GM23338 (cell line): ENCODE results near the gene EXOSC5. TPM values are rescaled to one million over a fixed set of nuclear protein-coding genes. Genes with fewer than 3 reads are reported as not detected.

ENCODE experiments used
- polyA plus RNA-seq: library from polyadenylated mRNA; unstranded; fragments of >200 nt; fragmentation: Nextera tagmentation; extraction: Ambion mirVana; gene quantifications from 2 replicates; pipeline ENCODE4 v1.2.1, GENCODE V29; 2016
- small RNA-seq: library from RNA; depleted of rRNA; stranded (forward); fragments of <200 nt; gene quantifications from one replicate; pipeline ENCODE3, GENCODE V24; 2014; ENCODE audit warnings: low replicate concordance
- total RNA-seq: library from RNA; depleted of rRNA; stranded (reverse); fragments of >200 nt; shearing (Covaris generic); gene quantifications from 2 replicates; pipeline ENCODE4 v1.2.3, GENCODE V29; 2014; rRNA removed

The EXOSC5 gene
- total and polyA plus RNA-seq, 2 experiments from 2014 or later, result 65.1 to 125 TPM

Small RNAs within 50 kb of the gene (small RNA-seq; reads per million reads assigned to genes)
- gene RF00017, result not detected

Other genes starting within 250 kb of the EXOSC5 start
- gene CYP2S1, start 204.1 kb downstream of the EXOSC5 start, total RNA-seq, result 272 and 315 TPM in 2 replicates
- gene CYP2S1, start 204.1 kb downstream of the EXOSC5 start, polyA plus RNA-seq, result 130 and 137 TPM in 2 replicates
- gene AXL, start 178.1 kb downstream of the EXOSC5 start, total RNA-seq, result 23.7 and 28.4 TPM in 2 replicates
- gene AXL, start 178.1 kb downstream of the EXOSC5 start, polyA plus RNA-seq, result 7.5 and 9.0 TPM in 2 replicates
- gene HNRNPUL1, start 133.0 kb downstream of the EXOSC5 start, total RNA-seq, result 166 and 204 TPM in 2 replicates
- 204 and 207 TPM in 2 replicates for gene HNRNPUL1, start 133.0 kb downstream of the EXOSC5 start, polyA plus RNA-seq
- gene CCDC97, start 87.2 kb downstream of the EXOSC5 start, total RNA-seq, result 8.0 and 9.7 TPM in 2 replicates
- 8.2 and 11.0 TPM in 2 replicates for gene CCDC97, start 87.2 kb downstream of the EXOSC5 start, polyA plus RNA-seq
- gene TGFB1, start 43.4 kb downstream of the EXOSC5 start, total RNA-seq, result 6.7 and 7.9 TPM in 2 replicates
- gene TGFB1, start 43.4 kb downstream of the EXOSC5 start, polyA plus RNA-seq, result 0.99 and 1.4 TPM in 2 replicates
- gene B9D2, start 33.2 kb downstream of the EXOSC5 start, total RNA-seq, result 2.7 and 3.0 TPM in 2 replicates
- gene B9D2, start 33.2 kb downstream of the EXOSC5 start, polyA plus RNA-seq, result 4.9 and 7.4 TPM in 2 replicates
- 9.3 and 9.5 TPM in 2 replicates for gene TMEM91, start 20.8 kb downstream of the EXOSC5 start, total RNA-seq
- gene TMEM91, start 20.8 kb downstream of the EXOSC5 start, polyA plus RNA-seq, result 8.1 and 10.6 TPM in 2 replicates
- 31.3 and 42.4 TPM in 2 replicates for gene BCKDHA, start 459 bp upstream of the EXOSC5 start, total RNA-seq
- 14.2 and 15.0 TPM in 2 replicates for gene BCKDHA, start 459 bp upstream of the EXOSC5 start, polyA plus RNA-seq
- 0.70 and 1.8 TPM in 2 replicates for gene B3GNT8, start 30.0 kb upstream of the EXOSC5 start, total RNA-seq
- gene B3GNT8, start 30.0 kb upstream of the EXOSC5 start, polyA plus RNA-seq, result 0.71 TPM in 2 replicates
- 83.5 and 86.5 TPM in 2 replicates for gene DMAC2, start 42.6 kb upstream of the EXOSC5 start, total RNA-seq
- 74.5 and 77.2 TPM in 2 replicates for gene DMAC2, start 42.6 kb upstream of the EXOSC5 start, polyA plus RNA-seq
- not detected in 2 replicates for gene ERICH4, start 45.8 kb upstream of the EXOSC5 start, total RNA-seq
- not detected in 2 replicates for gene ERICH4, start 45.8 kb upstream of the EXOSC5 start, polyA plus RNA-seq
- not detected in 2 replicates for gene CEACAM21, start 178.8 kb upstream of the EXOSC5 start, total RNA-seq
- not detected in 2 replicates for gene CEACAM21, start 178.8 kb upstream of the EXOSC5 start, polyA plus RNA-seq
- not detected in 2 replicates for gene CEACAM4, start 229.7 kb upstream of the EXOSC5 start, total RNA-seq
- gene CEACAM4, start 229.7 kb upstream of the EXOSC5 start, polyA plus RNA-seq, result not detected in 2 replicates